Mucosa of descending colon (tissue), 3 donors: ENCODE results near the gene MAP6D1. TPM values are rescaled to one million over a fixed set of nuclear protein-coding genes. Genes with fewer than 3 reads are reported as not detected.

ENCODE experiments used
- ATAC-seq: fragments of 200-7000 bp; cut with Tn5 transposase; one replicate; pipeline ENCODE4 v1.9.1; 2020; ENCODE audit warnings: mild to moderate bottlenecking, moderate library complexity
- DNase-seq, 3 donors: peaks; one replicate each; pipeline ENCODE4 v3.0.0-alpha.2; 2020
- H3K36me3 ChIP-seq: fragments of 200-600 bp; one replicate; pipeline ENCODE4 v1.8.0; 2021; ENCODE audit warnings: low read depth, mild to moderate bottlenecking
- H3K4me1 ChIP-seq: fragments of 200-600 bp; one replicate; pipeline ENCODE4 v1.8.0; 2021; ENCODE audit warnings: low read depth, mild to moderate bottlenecking
- H3K4me3 ChIP-seq: fragments of 200-600 bp; one replicate; pipeline ENCODE4 v1.8.0; 2021; ENCODE audit warnings: mild to moderate bottlenecking
- H3K9me3 ChIP-seq: fragments of 200-600 bp; one replicate; pipeline ENCODE4 v1.8.0; 2021; ENCODE audit warnings: mild to moderate bottlenecking
- CTCF ChIP-seq: fragments of 200-600 bp; IDR thresholded peaks from one replicate; pipeline ENCODE4 v1.8.0; 2022; ENCODE audit warnings: antibody characterized with exemption, mild to moderate bottlenecking
- intact Hi-C, 2 donors: fragments of 100-400 bp; cut with DNase I in 1 of 2; cut with micrococcal nuclease in 1 of 2; formaldehyde crosslinking; loops; one replicate each; pipeline versions ENCODE4 v1.11.0 to v1.11.1; 2022; cut with DNase I, micrococcal nuclease
- total RNA-seq, 3 donors: library from RNA; stranded (reverse); fragmentation: NEBNext Ultra II Directional in 2 of 3; extraction: Animal tissue kit (Norgen Biotek cat#: 25700) in 2 of 3; gene quantifications; one replicate each; pipeline versions ENCODE4 v1.2.1 to v1.2.4, GENCODE V29; 2021 to 2023
- donor health status: DM: no; HTN: no; CAD: no; lungs with moderate emphysema.
- donor health status: DM: no; HTN: no; CAD: no.
- donor health status: DM: no; HTN: yes; CAD: no.

MAP6D1 gene
- total RNA-seq, 3 donors from 2014 or later = 0.55 to 3.1 (median 1.2) TPM

- H3K4me3 ChIP-seq = no peak overlapping the region
- H3K4me1 ChIP-seq = no peaks in the 10 kb centered on the region
- H3K36me3 ChIP-seq = no peaks in the 10 kb centered on the region
- no peak for ATAC-seq
- intact Hi-C loops = no loop called here
- no peak for TF ChIP-seq CTCF
- H3K9me3 ChIP-seq = no peaks in the 10 kb centered on the region
- DNase-seq = no peak
Observed at GRCh38 chr3:183817639-183818038, 7.7 kb downstream of the MAP6D1 start.

GRCh38 chr3:183816681-183817510, 8.5 kb downstream of the MAP6D1 start:
- H3K4me3 ChIP-seq = no peak overlapping the region
- no peak for TF ChIP-seq CTCF
- H3K9me3 ChIP-seq = no peaks in the 10 kb centered on the region
- H3K36me3 ChIP-seq = no peaks in the 10 kb centered on the region
- intact Hi-C loops = no loop called here
- DNase-seq (no peak), ATAC-seq (no peak)
- no peaks in the 10 kb centered on the region for H3K4me1 ChIP-seq

GRCh38 chr3:183815951-183816475, 9.4 kb downstream of the MAP6D1 start:
- H3K36me3 ChIP-seq = no peaks in the 10 kb centered on the region
- no peaks in the 10 kb centered on the region for H3K9me3 ChIP-seq
- ATAC-seq = no peak
- DNase-seq = no peak
- no peak for TF ChIP-seq CTCF
- H3K4me3 ChIP-seq = no peak overlapping the region
- H3K4me1 ChIP-seq = no peaks in the 10 kb centered on the region
- intact Hi-C loops = no loop called here

- DNase-seq = no peak
- Histone ChIP-seq H3K4me3 (no peak overlapping the region), H3K36me3 (no peaks in the 10 kb centered on the region), H3K4me1 (no peaks in the 10 kb centered on the region), H3K9me3 (no peaks in the 10 kb centered on the region)
- intact Hi-C loops = no loop called here
- ATAC-seq = peak; percentile 25
- no peak for TF ChIP-seq CTCF
Observed at GRCh38 chr3:183815563-183815940, 9.8 kb downstream of the MAP6D1 start.

- H3K9me3 ChIP-seq = no peaks in the 10 kb centered on the region
- no peaks in the 10 kb centered on the region for H3K36me3 ChIP-seq
- no peak for DNase-seq
- ATAC-seq = no peak
- no peak for TF ChIP-seq CTCF
- no peak overlapping the region for H3K4me3 ChIP-seq
- no peaks in the 10 kb centered on the region for H3K4me1 ChIP-seq
- intact Hi-C loops = no loop called here
Observed at GRCh38 chr3:183814240-183814639, 11.1 kb downstream of the MAP6D1 start.
